Esophagus muscularis mucosa (tissue), 4 donors: ENCODE results near the gene ARL16. TPM values are rescaled to one million over a fixed set of nuclear protein-coding genes. Genes with fewer than 3 reads are reported as not detected.

Experiments used
- DNase-seq: peaks from one replicate; pipeline ENCODE4 v3.0.0-alpha.2; 2017; ENCODE audit errors: extremely low spot score
- H3K27ac ChIP-seq, 4 donors: fragments of 200-600 bp; sonication (generic); replicated peaks in 1 of 4; 1 replicate in 3 of 4; 2 replicates in 1 of 4; pipeline ENCODE4 v1.5.1; 2016 to 2019; ENCODE audit warnings: mild to moderate bottlenecking in 1 of 4
- H3K27me3 ChIP-seq, 4 donors: fragments of 200-600 bp; sonication (generic); one replicate each; pipeline versions ENCODE4 v1.5.1 to v1.6.0; 2016 to 2019
- H3K36me3 ChIP-seq, 4 donors: fragments of 200-600 bp; sonication (generic); one replicate each; pipeline ENCODE4 v1.5.1; 2016 to 2019
- H3K4me1 ChIP-seq, 4 donors: fragments of 200-600 bp; sonication (generic); one replicate each; pipeline ENCODE4 v1.5.1; 2016 to 2019
- H3K4me3 ChIP-seq, 4 donors: fragments of 200-600 bp; sonication (generic); 1 replicate in 2 of 4; 2 replicates in 2 of 4; pipeline ENCODE4 v1.5.1; 2016 to 2019; ENCODE audit warnings: mild to moderate bottlenecking in 4 of 4, moderate library complexity in 1 of 4
- H3K9me3 ChIP-seq, 4 donors: fragments of 200-600 bp; sonication (generic); 1 replicate in 3 of 4; 2 replicates in 1 of 4; pipeline ENCODE4 v1.5.1; 2016 to 2019
- EP300 ChIP-seq: sonication (generic); formaldehyde crosslinking; IDR thresholded peaks from one replicate; pipeline ENCODE4 v1.6.1; 2017; ENCODE audit warnings: antibody characterized with exemption
- POLR2A ChIP-seq: fragments of 450-650 bp; IDR thresholded peaks from one replicate; pipeline ENCODE4 v1.6.1; 2017; ENCODE audit warnings: antibody characterized with exemption, moderate library complexity, mild to moderate bottlenecking, low read depth
- POLR2AphosphoS5 ChIP-seq, 2 donors: sonication (generic); formaldehyde crosslinking; IDR thresholded peaks; one replicate each; pipeline ENCODE4 v1.6.1; 2017; ENCODE audit warnings: antibody characterized with exemption in 2 of 2
- WGBS: methylation state at CpG from one replicate; pipeline ENCODE4 v1.1.5; 2018; 5-methylcytosine and 5-hydroxymethylcytosine counted together
- intact Hi-C: fragments of 100-400 bp; cut with DNase I; formaldehyde crosslinking; loops from one replicate; pipeline ENCODE4 v1.15.1; 2023
- total RNA-seq, 4 donors: library from RNA; depleted of rRNA; stranded (reverse); fragments of >200 nt; gene quantifications; one replicate each; pipeline versions ENCODE4 v1.1.0 to v1.2.1, GENCODE V29; 2016
- TF ChIP-seq, protein P1 (sequence below), 3 experiments: fragments of 200-600 bp in 2 of 3; fragments of 450-650 bp in 1 of 3; sonication (generic) in 2 of 3; IDR thresholded peaks; one replicate each; pipeline ENCODE4 v1.5.1; 2017 to 2019; ENCODE audit warnings: antibody characterized with exemption in 3 of 3, mild to moderate bottlenecking in 2 of 3, moderate library complexity in 1 of 3

ARL16 gene
- total RNA-seq, 4 donors from 2014 or later: 23.7 to 38.3 (median 27.3) TPM

DNA sequence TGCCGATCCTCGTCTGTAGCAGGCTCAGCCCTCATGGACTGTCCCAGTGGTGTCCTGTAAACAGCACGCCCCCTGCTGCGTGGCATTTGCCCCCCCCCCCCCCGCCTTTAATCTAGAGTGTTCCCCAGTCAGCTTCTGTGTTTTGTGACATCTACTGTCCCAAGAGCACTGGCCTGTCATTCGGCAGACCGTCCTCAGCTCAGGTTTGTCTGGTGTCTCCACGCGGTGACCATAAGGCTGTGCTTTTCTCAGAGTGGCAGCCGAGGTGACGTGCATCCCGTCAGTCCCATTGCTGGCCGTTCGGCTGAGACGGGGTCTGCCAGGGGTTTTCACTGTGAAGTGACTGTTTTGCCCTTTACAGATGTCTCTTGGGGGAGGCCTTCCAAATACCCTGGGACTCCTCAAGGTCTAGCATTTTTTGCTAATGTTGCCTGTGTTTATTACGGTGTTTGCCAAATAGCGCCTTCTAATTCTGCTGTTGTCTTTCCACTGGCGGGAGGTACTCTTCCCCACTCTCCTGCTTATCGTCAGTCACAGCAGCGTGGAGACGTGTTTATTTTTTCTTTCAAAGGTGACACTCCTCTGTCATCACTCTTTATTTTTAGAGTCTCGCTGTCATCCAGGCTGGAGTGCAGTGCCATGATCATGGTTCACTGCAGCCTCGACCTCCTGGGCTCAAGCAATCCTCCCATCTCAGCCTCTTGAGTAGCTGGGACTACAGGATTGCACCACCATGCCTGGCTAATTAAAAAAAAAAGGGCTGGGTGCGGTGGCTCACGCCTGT lies 13.9 kb upstream of the ARL16 start:
- Histone ChIP-seq H3K27ac (no peak overlapping the region), H3K9me3 (no peaks in the 10 kb centered on the region), H3K36me3 (peaks cover 64 to 95% (median 93%) of the 10 kb centered on the region in 4 donors), H3K4me3 (no peak overlapping the region), H3K27me3 (no peaks in the 10 kb centered on the region), H3K4me1 (peaks cover 21 to 29% (median 22%) of the 10 kb centered on the region in 4 donors)
- 84% methylated on average over 22 of the region's 25 CpGs for WGBS
- intact Hi-C loops: no loop called here
- TF ChIP-seq POLR2A: no peak
- TF ChIP-seq EP300: no peak
- no peak for TF ChIP-seq POLR2AphosphoS5 (IDR thresholded peaks at IDR 0.05)
- TF ChIP-seq, protein P1, sequence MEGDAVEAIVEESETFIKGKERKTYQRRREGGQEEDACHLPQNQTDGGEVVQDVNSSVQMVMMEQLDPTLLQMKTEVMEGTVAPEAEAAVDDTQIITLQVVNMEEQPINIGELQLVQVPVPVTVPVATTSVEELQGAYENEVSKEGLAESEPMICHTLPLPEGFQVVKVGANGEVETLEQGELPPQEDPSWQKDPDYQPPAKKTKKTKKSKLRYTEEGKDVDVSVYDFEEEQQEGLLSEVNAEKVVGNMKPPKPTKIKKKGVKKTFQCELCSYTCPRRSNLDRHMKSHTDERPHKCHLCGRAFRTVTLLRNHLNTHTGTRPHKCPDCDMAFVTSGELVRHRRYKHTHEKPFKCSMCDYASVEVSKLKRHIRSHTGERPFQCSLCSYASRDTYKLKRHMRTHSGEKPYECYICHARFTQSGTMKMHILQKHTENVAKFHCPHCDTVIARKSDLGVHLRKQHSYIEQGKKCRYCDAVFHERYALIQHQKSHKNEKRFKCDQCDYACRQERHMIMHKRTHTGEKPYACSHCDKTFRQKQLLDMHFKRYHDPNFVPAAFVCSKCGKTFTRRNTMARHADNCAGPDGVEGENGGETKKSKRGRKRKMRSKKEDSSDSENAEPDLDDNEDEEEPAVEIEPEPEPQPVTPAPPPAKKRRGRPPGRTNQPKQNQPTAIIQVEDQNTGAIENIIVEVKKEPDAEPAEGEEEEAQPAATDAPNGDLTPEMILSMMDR (IDR thresholded peaks at IDR 0.05): no peak
- DNase-seq: no peak

DNA sequence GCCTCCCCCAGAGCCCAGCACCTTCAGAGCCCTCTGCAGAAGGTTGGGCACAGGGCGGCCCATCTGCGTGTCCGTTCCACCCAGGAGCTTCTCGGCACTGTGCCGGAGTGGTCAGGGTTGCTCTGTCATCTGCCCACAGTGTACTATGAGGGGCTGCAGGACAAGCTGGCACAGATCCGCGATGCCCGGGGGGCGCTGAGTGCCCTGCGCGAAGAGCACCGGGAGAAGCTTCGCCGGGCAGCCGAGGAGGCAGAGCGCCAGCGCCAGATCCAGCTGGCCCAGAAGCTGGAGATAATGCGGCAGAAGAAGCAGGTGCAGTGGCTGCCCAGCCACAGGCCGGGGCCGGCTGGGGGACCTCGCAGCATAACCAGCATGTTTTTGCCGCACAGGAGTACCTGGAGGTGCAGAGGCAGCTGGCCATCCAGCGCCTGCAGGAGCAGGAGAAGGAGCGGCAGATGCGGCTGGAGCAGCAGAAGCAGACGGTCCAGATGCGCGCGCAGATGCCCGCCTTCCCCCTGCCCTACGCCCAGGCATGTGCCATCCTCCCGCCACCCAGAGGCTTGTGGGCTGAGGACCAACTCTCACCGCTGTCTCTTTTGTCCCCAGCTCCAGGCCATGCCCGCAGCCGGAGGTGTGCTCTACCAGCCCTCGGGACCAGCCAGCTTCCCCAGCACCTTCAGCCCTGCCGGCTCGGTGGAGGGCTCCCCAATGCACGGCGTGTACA lies 12.8 kb upstream of the ARL16 start:
- Histone ChIP-seq H3K4me1 (peaks cover 10 to 18% (median 12%) of the 10 kb centered on the region in 4 donors), H3K4me3 (no peak overlapping the region), H3K9me3 (no peaks in the 10 kb centered on the region), H3K27ac (no peak overlapping the region), H3K27me3 (no peaks in the 10 kb centered on the region), H3K36me3 (peaks cover 71 to 100% (median 98%) of the 10 kb centered on the region in 4 donors)
- intact Hi-C loops: no loop called here
- 96% methylated on average over 23 of the region's 40 CpGs for WGBS
- no peak for TF ChIP-seq POLR2A
- no peak for TF ChIP-seq EP300
- TF ChIP-seq POLR2AphosphoS5 (IDR thresholded peaks at IDR 0.05): no peak
- TF ChIP-seq, protein P1 (IDR thresholded peaks at IDR 0.05): no peak
- DNase-seq: no peak

DNA sequence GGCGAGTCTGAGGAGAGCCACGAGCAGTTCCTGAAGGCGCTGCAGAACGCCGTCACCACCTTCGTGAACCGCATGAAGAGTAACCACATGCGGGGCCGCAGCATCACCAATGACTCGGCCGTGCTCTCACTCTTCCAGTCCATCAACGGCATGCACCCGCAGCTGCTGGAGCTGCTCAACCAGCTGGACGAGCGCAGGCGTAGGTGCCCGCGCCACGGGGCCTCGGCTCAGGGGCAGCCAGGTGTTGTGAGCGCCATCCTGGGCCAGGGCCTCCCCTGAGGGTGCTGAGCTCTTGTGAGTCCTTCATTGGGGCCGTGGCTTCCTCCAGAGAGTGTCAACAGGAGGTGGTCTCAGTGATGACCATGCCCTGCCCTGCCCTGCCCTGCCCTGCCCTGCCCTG lies 12.2 kb upstream of the ARL16 start:
- WGBS: no CpG with 5 or more reads among the region's 22 CpGs
- no peak overlapping the region for H3K27ac ChIP-seq
- no peaks in the 10 kb centered on the region for H3K27me3 ChIP-seq
- intact Hi-C loops: no loop called here
- no peak for DNase-seq
- peaks cover 4 to 12% (median 6%) of the 10 kb centered on the region in 4 donors for H3K4me1 ChIP-seq
- peaks cover 73 to 100% (median 98%) of the 10 kb centered on the region in 4 donors for H3K36me3 ChIP-seq
- TF ChIP-seq, protein P1 (IDR thresholded peaks at IDR 0.05): no peak
- TF ChIP-seq EP300 (no peak), POLR2AphosphoS5 (IDR thresholded peaks at IDR 0.05) (no peak), POLR2A (no peak)
- no peaks in the 10 kb centered on the region for H3K9me3 ChIP-seq
- H3K4me3 ChIP-seq: no peak overlapping the region

DNA sequence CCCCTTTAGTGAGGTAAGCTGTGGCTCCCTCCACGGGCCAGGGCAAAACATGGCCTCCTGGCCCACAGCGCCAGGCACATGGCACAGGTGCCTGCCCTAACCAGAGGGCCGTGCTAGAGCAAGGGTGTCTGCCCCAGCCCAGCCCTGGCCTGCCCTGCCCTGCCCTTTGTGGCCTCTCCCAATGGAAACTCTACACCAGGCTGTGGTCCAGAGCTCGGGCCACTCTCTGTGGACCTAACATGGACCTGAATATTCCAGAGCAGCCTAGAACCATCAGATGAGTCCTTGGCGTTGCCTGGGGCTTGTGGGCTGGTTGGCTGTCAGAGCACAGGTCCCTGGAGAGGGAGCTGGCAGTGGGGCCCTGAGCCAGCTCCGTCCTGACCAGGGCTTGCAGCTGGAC lies 11.6 kb upstream of the ARL16 start:
- Histone ChIP-seq H3K9me3 (no peaks in the 10 kb centered on the region), H3K27ac (no peak overlapping the region), H3K4me3 (no peak overlapping the region), H3K36me3 (peaks cover 75 to 100% (median 98%) of the 10 kb centered on the region in 4 donors), H3K4me1 (peaks cover 0 to 8% (median under 1%) of the 10 kb centered on the region in 4 donors), H3K27me3 (no peaks in the 10 kb centered on the region)
- WGBS: 87% methylated on average over 3 of the region's 6 CpGs
- DNase-seq: no peak
- no peak for TF ChIP-seq EP300
- intact Hi-C loops: no loop called here

DNA sequence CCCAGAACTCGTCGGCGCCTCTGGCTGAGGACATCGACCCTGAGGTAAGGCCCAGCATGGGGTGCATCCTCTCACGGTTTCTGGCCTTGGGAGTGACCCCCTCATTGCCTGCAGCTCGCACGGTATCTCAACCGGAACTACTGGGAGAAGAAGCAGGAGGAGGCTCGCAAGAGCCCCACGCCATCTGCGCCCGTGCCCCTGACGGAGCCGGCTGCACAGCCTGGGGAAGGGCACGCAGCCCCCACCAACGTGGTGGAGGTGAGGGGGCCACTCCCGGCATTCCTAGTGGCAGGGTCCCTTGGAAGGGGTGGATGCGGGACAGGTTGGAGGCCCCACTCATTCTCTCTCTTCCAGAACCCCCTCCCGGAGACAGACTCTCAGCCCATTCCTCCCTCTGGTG lies 11.2 kb upstream of the ARL16 start:
- H3K36me3 ChIP-seq: peaks cover 75 to 100% (median 99%) of the 10 kb centered on the region in 4 donors
- no peak for TF ChIP-seq EP300
- TF ChIP-seq POLR2A: no peak
- TF ChIP-seq POLR2AphosphoS5 (IDR thresholded peaks at IDR 0.05): no peak
- TF ChIP-seq, protein P1 (IDR thresholded peaks at IDR 0.05): no peak
- H3K4me1 ChIP-seq: peaks cover 0 to 8% (median 0%) of the 10 kb centered on the region in 4 donors
- WGBS: 93% methylated on average over 17 of the region's 19 CpGs
- no peaks in the 10 kb centered on the region for H3K27me3 ChIP-seq
- no peak overlapping the region for H3K27ac ChIP-seq
- intact Hi-C loops: no loop called here
- H3K4me3 ChIP-seq: no peak overlapping the region
- no peaks in the 10 kb centered on the region for H3K9me3 ChIP-seq
- DNase-seq: no peak
